8988T (cell line): ENCODE measurements around the gene ANKRD35.
"Not testable (repeated sequence)": the region's sequence is repeated elsewhere in the genome, so short reads cannot be mapped to it uniquely, and the experiment has no call there.

Experiments used
- DNase-seq: peaks from one replicate; pipeline ENCODE4 v3.0.0; 2011

ANKRD35 gene

GRCh38 chr1:145857170-145857569 lies 28.5 kb downstream of the ANKRD35 start:
- DNase-seq, result no peak

GRCh38 chr1:145855426-145855948 lies 30.2 kb downstream of the ANKRD35 start:
- DNase-seq, result no peak

DNA sequence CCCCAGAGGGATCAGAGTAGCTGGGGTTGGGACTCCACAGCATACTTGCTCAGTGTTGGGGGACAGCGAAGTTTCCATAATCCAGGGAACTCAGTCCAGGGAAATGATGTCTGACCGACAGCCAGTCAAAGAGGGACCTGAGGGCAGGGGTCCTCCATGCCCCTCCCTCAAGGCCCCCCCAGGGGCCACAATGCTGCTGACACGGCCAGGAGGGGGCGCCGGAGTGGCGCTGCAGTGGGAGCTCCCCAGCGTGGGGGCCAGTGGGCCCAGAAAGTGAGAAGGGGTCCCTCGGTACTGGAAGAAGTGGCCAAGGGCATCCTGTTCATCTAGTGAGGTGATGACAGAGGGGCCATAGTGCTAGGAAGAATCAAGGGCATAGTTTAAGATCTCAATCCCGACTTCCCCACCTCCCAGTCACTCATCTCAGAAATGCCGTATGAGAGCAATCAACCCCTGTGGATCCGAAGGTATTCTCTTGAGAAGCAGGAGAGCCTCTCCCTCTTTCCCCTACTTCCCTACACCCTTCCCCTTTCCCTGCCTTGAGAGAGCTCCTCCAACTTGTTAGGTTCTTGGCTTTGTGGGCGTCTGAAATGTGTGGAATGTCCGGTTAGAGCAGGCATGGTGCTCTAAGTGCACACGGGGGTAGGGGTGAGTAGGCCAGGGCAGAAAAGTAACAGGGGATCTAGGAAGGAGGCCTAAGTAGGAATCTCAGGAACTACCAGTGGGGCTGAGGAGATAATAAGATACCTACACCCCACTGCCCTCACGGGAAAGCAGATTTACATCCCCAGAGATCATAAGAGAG lies 36.1 kb downstream of the ANKRD35 start:
- no peak for DNase-seq

DNA sequence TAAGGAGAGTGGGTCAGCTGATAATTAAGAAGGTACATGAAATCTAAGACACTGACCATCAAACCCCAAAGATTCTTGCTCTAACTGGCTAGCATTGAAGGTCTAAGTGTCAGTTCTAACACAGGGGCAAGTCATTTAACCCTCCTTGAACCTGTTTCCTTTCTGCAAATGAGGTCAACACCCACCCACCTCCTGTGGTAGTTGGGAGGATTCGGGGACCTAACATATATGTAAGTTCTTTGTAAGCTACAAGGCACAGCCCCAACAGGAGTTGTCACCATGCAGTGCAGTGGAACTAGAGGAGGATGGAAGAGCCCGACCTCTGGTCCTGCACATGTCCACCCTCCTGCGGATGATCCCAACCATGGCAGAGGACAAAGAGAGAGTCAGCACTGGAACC lies 37.8 kb downstream of the ANKRD35 start:
- no peak for DNase-seq

DNA sequence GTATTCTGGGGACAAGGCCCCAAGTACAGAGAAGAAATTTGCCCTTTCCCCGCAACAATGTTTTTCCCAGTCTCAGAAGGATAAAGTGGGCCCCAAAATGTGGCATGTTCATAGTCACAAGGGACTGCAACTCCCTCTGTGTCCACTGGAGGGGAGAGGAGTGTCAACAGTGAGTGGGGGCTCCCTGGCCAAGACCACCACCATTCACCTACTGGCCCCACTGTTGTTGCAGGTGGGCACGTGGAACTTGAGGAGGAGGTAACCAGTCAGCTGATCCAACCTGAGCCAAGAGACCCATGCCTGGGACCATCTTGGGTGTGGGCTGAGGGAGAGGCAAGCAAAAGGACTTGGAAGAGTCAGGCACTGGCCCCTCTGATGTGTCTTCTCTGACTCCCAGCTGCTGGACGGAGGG lies 39.5 kb downstream of the ANKRD35 start:
- DNase-seq, result no peak

- peak; percentile 84 for DNase-seq
Observed at GRCh38 chr1:145845514-145846161, 40.0 kb downstream of the ANKRD35 start, which contains the start of gene NUDT17. Gene NUDT17, plus strand, starts transcription at chr1:145845630. Its CDS starts 11 bp downstream, at chr1:145845641.

- DNase-seq, result no peak
Observed at GRCh38 chr1:145845144-145845513, 40.5 kb downstream of the ANKRD35 start.

DNA sequence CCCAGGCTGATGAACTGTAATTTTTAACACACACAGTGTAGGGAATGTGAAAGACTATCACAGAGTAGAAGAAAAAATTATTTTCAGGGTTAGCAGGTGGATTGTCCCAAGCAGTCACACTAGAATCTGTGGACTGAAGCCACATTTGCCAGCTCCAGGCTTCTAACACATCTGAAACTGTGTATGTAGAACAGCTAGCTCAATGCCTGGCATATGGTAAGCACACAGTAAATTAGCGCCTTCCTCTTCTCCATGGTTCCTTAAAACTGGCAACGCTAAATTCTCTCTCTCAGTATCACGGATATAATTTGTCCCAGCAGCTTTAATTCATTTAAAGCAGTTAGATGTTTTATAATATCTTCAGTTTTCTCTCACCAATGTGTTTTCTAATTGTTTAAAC lies 42.6 kb downstream of the ANKRD35 start:
- no peak for DNase-seq

DNA sequence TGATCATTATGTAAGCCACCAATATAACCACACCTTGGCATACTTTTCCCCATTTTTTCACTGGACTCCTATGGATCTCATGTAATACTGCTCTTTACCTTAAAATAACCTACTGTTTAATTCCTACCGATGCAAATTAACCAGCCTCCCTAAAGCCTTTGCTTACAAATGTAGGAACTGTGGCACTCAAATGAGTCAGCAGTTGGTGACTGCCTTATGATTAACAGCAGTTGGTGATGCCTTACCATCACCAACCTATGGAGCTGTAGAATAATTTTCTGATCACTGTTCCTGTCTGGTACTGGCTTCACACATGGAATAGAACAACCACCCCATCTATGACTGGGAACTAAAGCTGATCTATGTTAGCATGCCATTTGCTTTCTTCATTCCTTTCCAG lies 48.0 kb downstream of the ANKRD35 start:
- DNase-seq, result no peak

DNA sequence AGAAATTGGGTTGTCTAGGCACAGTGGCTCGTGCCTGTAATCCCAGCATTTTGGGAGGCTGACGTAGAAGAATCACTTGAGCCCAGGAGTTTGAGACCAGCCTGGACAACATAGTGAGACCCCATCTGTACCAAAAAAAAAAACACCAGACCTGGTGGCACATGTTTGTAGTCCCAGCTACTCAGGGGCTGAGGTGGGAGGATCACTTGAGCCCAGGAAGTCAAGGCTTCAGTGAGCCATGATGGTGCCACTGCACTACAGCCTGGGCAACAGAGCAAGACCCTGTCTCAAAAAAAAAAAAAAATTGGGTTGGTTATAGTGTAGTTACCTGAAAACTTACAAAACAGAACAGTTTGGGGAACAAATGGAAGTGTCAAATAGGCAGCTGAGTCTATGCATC lies 54.9 kb downstream of the ANKRD35 start:
- DNase-seq, result not testable (repeated sequence)

- no peak for DNase-seq
Observed at GRCh38 chr1:145828367-145829026, 57.2 kb downstream of the ANKRD35 start.

DNA sequence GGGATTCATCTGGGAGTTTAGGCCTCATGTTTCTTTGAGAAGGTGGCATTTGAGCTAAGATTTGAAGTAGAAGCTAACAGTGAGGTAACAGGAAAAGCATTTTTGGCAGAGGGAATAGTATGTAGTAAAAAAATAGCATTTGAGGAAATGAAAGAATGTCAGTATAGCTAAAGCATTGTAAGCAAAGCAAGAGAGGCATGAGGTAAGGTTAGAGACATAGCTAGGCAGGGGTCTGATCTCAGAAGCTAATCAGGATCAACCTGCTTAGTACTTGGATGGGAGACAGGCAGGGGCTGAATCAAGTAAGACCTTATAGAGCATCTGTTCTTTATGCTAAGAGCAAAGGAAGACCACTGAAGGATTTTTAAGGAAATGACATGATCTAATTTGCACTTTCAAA lies 57.7 kb downstream of the ANKRD35 start:
- no peak for DNase-seq

DNA sequence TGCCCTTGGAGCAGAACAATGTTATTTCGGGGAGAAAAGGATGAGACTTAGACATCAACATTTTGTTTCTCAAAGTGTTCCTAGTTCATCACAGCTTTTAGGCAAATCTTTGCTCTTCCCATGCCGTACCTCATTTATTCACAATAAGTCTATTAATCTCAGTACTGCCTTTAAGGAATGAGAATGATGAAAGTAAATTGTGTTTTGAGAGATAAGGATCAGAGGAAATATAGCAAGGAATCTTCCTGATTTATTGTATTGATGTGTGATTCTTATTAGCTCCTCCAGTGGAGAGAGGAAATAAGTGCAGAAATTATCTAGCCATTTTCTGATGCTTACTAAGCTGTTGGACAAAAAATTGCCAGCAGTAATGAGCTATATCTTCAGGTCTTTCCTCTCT lies 59.6 kb downstream of the ANKRD35 start:
- no peak for DNase-seq

DNA sequence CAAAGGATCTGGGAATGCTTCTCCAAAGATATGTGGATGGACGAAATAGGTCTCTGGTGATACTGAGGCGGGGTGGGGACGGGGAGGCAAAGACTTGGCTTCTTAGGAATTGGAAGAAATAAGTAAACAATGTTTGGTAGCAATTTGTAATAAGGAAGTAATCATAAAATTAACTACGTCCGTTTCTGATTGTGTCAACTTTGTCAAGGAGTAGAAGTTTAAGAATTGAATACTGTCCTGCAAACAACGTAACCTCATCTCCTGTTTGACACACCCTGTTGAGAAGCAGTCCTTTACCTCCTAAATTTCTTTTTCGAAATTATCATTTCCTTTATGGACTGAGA lies 61.2 kb downstream of the ANKRD35 start:
- no peak for DNase-seq

GRCh38 chr1:145823565-145824498 lies 61.8 kb downstream of the ANKRD35 start, which contains the start of the genes POLR3C and RNF115:
Gene POLR3C, plus strand, starts transcription at chr1:145824200. Its CDS starts 1,577 bp downstream, at chr1:145825777.
Gene RNF115, minus strand, starts transcription at chr1:145824095. Its CDS starts 222 bp downstream, at chr1:145823873.
- DNase-seq, result peak; percentile 75

DNA sequence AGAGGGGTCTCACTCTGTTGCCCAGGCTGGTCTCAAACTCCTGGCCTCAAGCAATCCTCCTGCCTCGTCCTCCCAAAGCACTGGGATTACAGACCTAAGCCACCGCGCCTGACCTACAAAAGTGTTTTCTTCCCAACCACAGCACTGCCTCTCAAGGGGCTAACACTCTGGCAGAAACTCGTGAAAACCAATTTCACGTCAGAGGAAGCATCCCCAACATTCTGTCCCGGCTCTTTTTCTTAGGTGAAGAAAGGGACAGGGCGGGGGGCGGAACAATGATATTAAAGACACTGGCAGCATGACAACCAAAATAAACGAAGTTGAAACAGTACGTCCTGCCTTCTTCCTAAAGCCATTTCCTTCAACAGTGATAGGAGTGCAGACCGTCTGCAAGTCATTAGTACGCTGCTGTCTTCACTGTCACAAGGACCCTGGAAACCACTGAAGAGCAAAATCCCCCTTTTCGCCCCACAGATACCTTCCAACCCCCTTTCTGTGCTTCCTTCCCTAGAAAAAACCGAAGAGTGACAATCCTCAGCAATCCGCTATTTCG lies 62.8 kb downstream of the ANKRD35 start:
- DNase-seq, result not testable (repeated sequence)

DNA sequence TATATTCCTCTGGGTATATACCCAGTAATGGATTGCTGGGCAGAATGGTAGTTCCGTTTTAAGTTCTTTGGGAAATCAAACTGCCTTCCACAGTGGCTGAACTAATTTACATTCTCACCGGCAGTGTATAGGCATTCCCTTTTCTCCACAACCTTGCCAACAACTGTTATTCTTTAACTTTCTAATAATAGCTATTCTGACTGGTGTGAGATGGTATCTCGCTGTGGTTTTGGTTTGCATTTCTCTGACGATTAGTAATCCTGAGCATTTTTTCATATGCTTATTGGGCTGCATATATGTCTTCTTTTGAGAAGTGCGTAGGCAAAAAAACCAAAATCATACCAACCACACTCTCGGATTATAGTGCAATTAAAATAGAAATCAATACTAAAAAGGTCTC lies 67.6 kb downstream of the ANKRD35 start:
- not testable (repeated sequence) for DNase-seq
